SK-N-SH (cell line): Measurements from ENCODE around the gene INSYN1. TPM values are rescaled to one million over a fixed set of nuclear protein-coding genes. Genes with fewer than 3 reads are reported as not detected.
"Not testable (repeated sequence)": the region's sequence is repeated elsewhere in the genome, so short reads cannot be mapped to it uniquely, and the experiment has no call there.

Experiments used
- CTCF ChIA-PET: fragments of 300-600, 350-600 bp; formaldehyde crosslinking; extraction: SDS; loops from one replicate; lab custom pipeline; 2021; lab: Yijun Ruan, JAX
- POLR2A ChIA-PET: fragments of 350-600 bp; sonication (Branson Sonifier 250); formaldehyde crosslinking; extraction: SDS; loops from one replicate; lab custom pipeline; 2020; ENCODE audit warnings: antibody characterized with exemption, inconsistent platforms; lab: Yijun Ruan, JAX
- DNase-seq: peaks from one replicate; pipeline ENCODE4 v3.0.0; 2012
- H2AFZ ChIP-seq: fragments of 200-600 bp; sonication (generic); 2 replicates; pipeline ENCODE4 v1.8.1; 2016; ENCODE audit warnings: antibody characterized with exemption, mild to moderate bottlenecking, low read depth
- H3F3A ChIP-seq: fragments of 200-600 bp; sonication (generic); replicated peaks from 2 replicates; pipeline ENCODE3; 2016; ENCODE audit warnings: antibody characterized with exemption, mild to moderate bottlenecking; ENCODE audit not compliant: insufficient read depth
- H3K27ac ChIP-seq, 2 experiments: fragments of 200-500 bp in 1 of 2; fragments of 200-600 bp in 1 of 2; sonication (Bioruptor generic) in 1 of 2; sonication (generic), shearing (Covaris generic) in 1 of 2; 2 replicates each; pipeline versions ENCODE4 v1.5.1 to v1.6.1; 2014 to 2016; ENCODE audit warnings: low read depth in 2 of 2, inconsistent platforms in 1 of 2, low read length in 1 of 2, mild to moderate bottlenecking in 1 of 2, mixed read lengths in 1 of 2
- H3K27me3 ChIP-seq: fragments of 200-600 bp; sonication (generic), shearing (Covaris generic); 2 replicates; pipeline ENCODE4 v1.6.1; 2016; ENCODE audit warnings: mixed run types; ENCODE audit not compliant: insufficient read depth
- H3K36me3 ChIP-seq, 2 experiments: fragments of 200-500 bp in 1 of 2; fragments of 200-600 bp in 1 of 2; sonication (Bioruptor generic) in 1 of 2; sonication (generic) in 1 of 2; replicated peaks in 1 of 2; 2 replicates each; pipeline versions ENCODE3 to v1.5.1; 2014 to 2016; ENCODE audit warnings: low read length in 1 of 2, mild to moderate bottlenecking in 1 of 2; ENCODE audit not compliant: insufficient read depth in 2 of 2, control insufficient read depth in 1 of 2
- H3K4me1 ChIP-seq, 2 experiments: fragments of 200-500 bp in 1 of 2; fragments of 200-600 bp in 1 of 2; sonication (Bioruptor generic) in 1 of 2; sonication (generic), shearing (Covaris generic) in 1 of 2; 2 replicates each; pipeline versions ENCODE4 v1.5.1 to v1.6.1; 2014 to 2016; ENCODE audit warnings: low read depth in 1 of 2, low read length in 1 of 2, mixed run types in 1 of 2; ENCODE audit not compliant: insufficient read depth in 2 of 2, control insufficient read depth in 1 of 2
- H3K4me2 ChIP-seq: fragments of 200-600 bp; sonication (generic), shearing (Covaris generic); 2 replicates; pipeline ENCODE4 v1.6.1; 2017; ENCODE audit warnings: mixed run types
- H3K4me3 ChIP-seq, 2 experiments: fragments of 200-500 bp in 1 of 2; fragments of 200-600 bp in 1 of 2; sonication (Bioruptor generic) in 1 of 2; sonication (generic), shearing (Covaris generic) in 1 of 2; 2 replicates each; pipeline versions ENCODE4 v1.5.1 to v1.8.1; 2014 to 2016; ENCODE audit warnings: low read depth in 2 of 2, inconsistent platforms in 1 of 2, low read length in 1 of 2, mild to moderate bottlenecking in 1 of 2, mixed read lengths in 1 of 2, moderate library complexity in 1 of 2
- H3K79me2 ChIP-seq: fragments of 200-600 bp; sonication (generic); 2 replicates; pipeline ENCODE4 v1.8.1; 2017; ENCODE audit warnings: mild to moderate bottlenecking; ENCODE audit not compliant: insufficient read depth
- H3K9ac ChIP-seq: fragments of 200-600 bp; sonication (generic); 2 replicates; pipeline ENCODE4 v1.6.1; 2017; ENCODE audit warnings: mixed run types
- H3K9me2 ChIP-seq: fragments of 200-600 bp; sonication (generic); 2 replicates; pipeline ENCODE4 v1.6.1; 2017; ENCODE audit warnings: mixed run types
- H3K9me3 ChIP-seq: fragments of 200-600 bp; sonication (generic); 2 replicates; pipeline ENCODE4 v1.6.1; 2017; ENCODE audit warnings: mixed run types, mild to moderate bottlenecking, moderate library complexity
- H4K20me1 ChIP-seq: fragments of 200-600 bp; sonication (generic); 2 replicates; pipeline ENCODE4 v1.6.1; 2017; ENCODE audit warnings: mild to moderate bottlenecking, mixed run types; ENCODE audit not compliant: insufficient read depth
- CTCF ChIP-seq: fragments of 200-600 bp; sonication (generic); IDR thresholded peaks from 2 replicates; pipeline ENCODE4 v1.6.1; 2017; ENCODE audit warnings: antibody characterized with exemption, mild to moderate bottlenecking, moderate library complexity
- FOXM1 ChIP-seq: IDR thresholded peaks from 2 replicates; pipeline ENCODE4 v1.4.0; 2012; ENCODE audit warnings: low read depth, mild to moderate bottlenecking
- GATA2 ChIP-seq: sonication (generic); formaldehyde crosslinking; IDR thresholded peaks from 2 replicates; pipeline ENCODE4 v1.5.0; 2020; ENCODE audit warnings: mild to moderate bottlenecking, missing genetic modification reagents
- IRF3 ChIP-seq: fragments of 150-350 bp; IDR thresholded peaks from 2 replicates; pipeline ENCODE4 v1.6.1; 2016; ENCODE audit warnings: mild to moderate bottlenecking, low read depth, low read length
- JUND ChIP-seq: IDR thresholded peaks from 2 replicates; pipeline ENCODE4 v1.4.0; 2012
- WGBS: methylation state at CpG from one replicate; pipeline ENCODE4 v1.1.6; 2017; ENCODE audit warnings: low lambda C conversion rate; 5-methylcytosine and 5-hydroxymethylcytosine counted together
- polyA plus RNA-seq, 3 experiments: library from polyadenylated mRNA; depleted of rRNA; stranded (reverse); fragments of >200 nt; gene quantifications; 2 replicates each; pipeline ENCODE4 v1.2.3, GENCODE V29; 2012

Gene INSYN1
- polyA plus RNA-seq, 1 of the 3 experiments (the other 2 are of a cell fraction), result 3.7 TPM

GRCh38 chr15:73792899-73793541, 39.9 kb upstream of the INSYN1 start:
- CTCF ChIA-PET, result interaction anchor here (0.8 kb wide), 1 partner anchor 46 kb away, joined by 3 read pairs; no protein-coding TSS in a partner anchor
- H3K9me2 ChIP-seq, H3K4me2 ChIP-seq, H2AFZ ChIP-seq, H3K4me3 ChIP-seq, H3K9me3 ChIP-seq, H3K27ac ChIP-seq, H4K20me1 ChIP-seq, H3K9ac ChIP-seq, POLR2A ChIA-PET, H3K79me2 ChIP-seq, H3K36me3 ChIP-seq, H3K27me3 ChIP-seq, DNase-seq, H3F3A ChIP-seq: not testable (repeated sequence)
- peaks cover 0 to 19% of the 10 kb centered on the region in 2 experiments; a peak in 1 of 4 replicates for H3K4me1 ChIP-seq
- WGBS, result 82% methylated on average over 8 of the region's 8 CpGs

GRCh38 chr15:73792415-73792814, 39.3 kb upstream of the INSYN1 start:
- no peak overlapping the region for H2AFZ ChIP-seq
- no peaks in the 10 kb centered on the region for H3K9me2 ChIP-seq
- no peak for TF ChIP-seq IRF3
- H3K79me2 ChIP-seq, result no peaks in the 10 kb centered on the region
- no peak overlapping the region for H3K27ac ChIP-seq
- H3K4me2 ChIP-seq, result no peak overlapping the region
- CTCF ChIA-PET, result interaction anchor here (0.8 to 1.5 kb wide), 3 partner anchors 45 to 119 kb away, joined by 3 to 4 read pairs (median 3); no protein-coding TSS in a partner anchor
- H3F3A ChIP-seq, result no peaks in the 10 kb centered on the region
- H4K20me1 ChIP-seq, result no peaks in the 10 kb centered on the region
- peaks cover 0 to 18% of the 10 kb centered on the region in 2 experiments; a peak in 1 of 4 replicates for H3K4me1 ChIP-seq
- H3K4me3 ChIP-seq, result no peak overlapping the region
- WGBS, result 44% methylated on average over 7 of the region's 7 CpGs
- POLR2A ChIA-PET, result interaction anchor here (1.1 kb wide), 1 partner anchor 107 kb away, joined by 3 read pairs; no protein-coding TSS in a partner anchor
- no peaks in the 10 kb centered on the region for H3K27me3 ChIP-seq
- H3K9me3 ChIP-seq, result no peaks in the 10 kb centered on the region
- H3K36me3 ChIP-seq, result no peaks in the 10 kb centered on the region
- H3K9ac ChIP-seq, result no peak overlapping the region
- no peak for DNase-seq

- 48% methylated on average over 5 of the region's 5 CpGs for WGBS
- CTCF ChIA-PET, result interaction anchor here (1.3 kb wide), 1 partner anchor 20 kb away, joined by 5 read pairs; no protein-coding TSS in a partner anchor
Observed at GRCh38 chr15:73789521-73790240, 36.5 kb upstream of the INSYN1 start.

More at GRCh38 chr15:73789521-73790240, 36.5 kb upstream of the INSYN1 start:
- Histone ChIP-seq H3K9ac (no peak overlapping the region), H3K27ac (no peak overlapping the region), H3K79me2 (no peaks in the 10 kb centered on the region), H3K27me3 (no peaks in the 10 kb centered on the region), H3K36me3 (no peaks in the 10 kb centered on the region), H3K9me2 (no peaks in the 10 kb centered on the region), H3F3A (no peaks in the 10 kb centered on the region), H3K9me3 (no peaks in the 10 kb centered on the region), H2AFZ (no peak overlapping the region), H3K4me2 (no peak overlapping the region), H3K4me1 (no peaks in the 10 kb centered on the region; a peak in 1 of 4 replicates), H3K4me3 (no peak overlapping the region), H4K20me1 (no peaks in the 10 kb centered on the region)
- TF ChIP-seq IRF3, result no peak
- no peak for TF ChIP-seq CTCF
- TF ChIP-seq JUND, result no peak
- no peak for TF ChIP-seq GATA2
- no peak for TF ChIP-seq FOXM1
- no peak for DNase-seq
- POLR2A ChIA-PET, result no interaction called here
